H1 (cell line): ENCODE measurements around the gene CMSS1.

ENCODE experiments used
- BACH1 ChIP-seq: IDR thresholded peaks from 2 replicates; pipeline ENCODE4 v1.6.1; 2012; ENCODE audit warnings: low read length, improper control_type of control experiment
- CTCF ChIP-seq, 3 experiments: IDR thresholded peaks; 1 replicate in 2 of 3; 2 replicates in 1 of 3; pipeline versions ENCODE4 v1.5.1 to v1.6.1; 2011; ENCODE audit warnings: low read length in 3 of 3, mild to moderate bottlenecking in 3 of 3, inconsistent platforms in 2 of 3, low read depth in 1 of 3, moderate library complexity in 1 of 3; ENCODE audit not compliant: insufficient read depth in 1 of 3; ENCODE audit errors: control extremely low read depth in 1 of 3
- FOSL1 ChIP-seq: IDR thresholded peaks from 2 replicates; pipeline ENCODE4 v1.6.1; 2011; ENCODE audit warnings: mild to moderate bottlenecking, low read depth, low read length, moderate library complexity; ENCODE audit not compliant: insufficient read depth
- JUND ChIP-seq: IDR thresholded peaks from 2 replicates; pipeline ENCODE4 v1.6.1; 2011; ENCODE audit warnings: mild to moderate bottlenecking, improper control_type of control experiment, low read length
- ZNF274 ChIP-seq: IDR thresholded peaks from 2 replicates; pipeline ENCODE4 v1.7.0; 2012; ENCODE audit warnings: low read length, borderline replicate concordance; ENCODE audit errors: extremely low read depth
- TF ChIP-seq, protein P1 (sequence below): IDR thresholded peaks from 2 replicates; pipeline ENCODE4 v1.6.1; 2012; ENCODE audit warnings: inconsistent platforms

GRCh38 chr3:100022506-100022905 is 204.8 kb downstream of the CMSS1 start:
- TF ChIP-seq FOSL1 (no peak), CTCF (IDR thresholded peaks at IDR 0.05; ENCODE audit: control extremely low read depth in 1 of 3, insufficient read depth in 1 of 3, low read depth in 1 of 3, low read length in 3 of 3) (no peak), ZNF274 (no peak), BACH1 (no peak), JUND (no peak)
- TF ChIP-seq, protein P1, sequence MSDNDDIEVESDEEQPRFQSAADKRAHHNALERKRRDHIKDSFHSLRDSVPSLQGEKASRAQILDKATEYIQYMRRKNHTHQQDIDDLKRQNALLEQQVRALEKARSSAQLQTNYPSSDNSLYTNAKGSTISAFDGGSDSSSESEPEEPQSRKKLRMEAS, result no peak
